MM.1S (cell line): ENCODE results near the gene AMOTL1.

Experiments
- CTCF ChIP-seq: fragments of 300-600 bp; sonication (generic); IDR thresholded peaks from 2 replicates; pipeline ENCODE4 v1.5.1; 2016; ENCODE audit warnings: antibody characterized with exemption, low read length, mixed read lengths
- EZH2phosphoT487 ChIP-seq: fragments of 300-600 bp; sonication (generic); IDR thresholded peaks from 2 replicates; pipeline ENCODE4 v1.6.1; 2018; ENCODE audit warnings: antibody characterized with exemption, low read length

DNA sequence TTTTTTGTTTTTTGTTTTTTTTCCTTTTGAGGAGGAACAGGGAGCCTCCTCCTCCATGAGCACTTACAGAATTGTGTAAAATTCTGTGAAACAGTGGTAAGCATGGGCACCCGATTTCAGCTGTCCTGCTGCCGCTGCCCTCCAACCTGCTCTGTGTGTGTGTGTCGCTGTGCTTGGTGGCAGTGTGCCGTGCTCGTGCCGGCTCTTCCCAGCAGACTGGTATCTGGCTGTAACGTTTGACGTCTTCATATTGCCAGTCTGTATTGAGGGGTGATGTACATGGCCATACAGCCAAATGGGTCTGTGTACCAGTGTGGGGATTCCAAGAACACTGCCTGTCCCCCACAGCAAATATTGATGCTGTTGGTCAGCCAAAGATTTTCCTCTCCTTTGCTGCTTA lies 108.1 kb downstream of the AMOTL1 start:
- no peak for TF ChIP-seq CTCF
- no peak for TF ChIP-seq EZH2phosphoT487
